GM21390 (cell line): ENCODE data around the gene AKAP13.
A peak's percentile ranks its signal among the peaks of the same experiment; 100 is the strongest.

ENCODE experiments used
- ATAC-seq: cut with Tn5 transposase; IDR thresholded peaks from one replicate; pipeline ENCODE4 v1.9.1; 2021; ENCODE audit not compliant: unreplicated experiment

Gene AKAP13

GRCh38 chr15:85443593-85444087 lies 63.2 kb downstream of the AKAP13 start:
- ATAC-seq = peak; percentile 76

- ATAC-seq = no peak
These were observed 63.8 kb downstream of the AKAP13 start for GRCh38 chr15:85444122-85444745.

GRCh38 chr15:85445361-85445760 lies 65.0 kb downstream of the AKAP13 start:
- ATAC-seq = no peak

- no peak for ATAC-seq
These were observed 70.8 kb downstream of the AKAP13 start for GRCh38 chr15:85451099-85451700.

GRCh38 chr15:85452436-85452835 lies 72.0 kb downstream of the AKAP13 start:
- ATAC-seq = no peak

- ATAC-seq = no peak
These were observed 72.9 kb downstream of the AKAP13 start for GRCh38 chr15:85453144-85453872.

GRCh38 chr15:85454403-85454802 lies 74.0 kb downstream of the AKAP13 start:
- ATAC-seq = no peak

- no peak for ATAC-seq
These were observed 75.5 kb downstream of the AKAP13 start for GRCh38 chr15:85455891-85456290.

GRCh38 chr15:85456798-85457197 lies 76.4 kb downstream of the AKAP13 start:
- peak; percentile 48 for ATAC-seq

GRCh38 chr15:85457392-85457968 lies 77.1 kb downstream of the AKAP13 start:
- peak; percentile 81 for ATAC-seq

- no peak for ATAC-seq
These were observed 78.4 kb downstream of the AKAP13 start for GRCh38 chr15:85458764-85459163.

GRCh38 chr15:85462029-85462428 lies 81.6 kb downstream of the AKAP13 start:
- ATAC-seq = no peak

- ATAC-seq = no peak
These were observed 83.0 kb downstream of the AKAP13 start for GRCh38 chr15:85463276-85463892.

- no peak for ATAC-seq
These were observed 83.6 kb downstream of the AKAP13 start for GRCh38 chr15:85463976-85464375.

- ATAC-seq = no peak
These were observed 84.1 kb downstream of the AKAP13 start for GRCh38 chr15:85464471-85464870.

GRCh38 chr15:85470563-85471271 lies 90.3 kb downstream of the AKAP13 start:
- no peak for ATAC-seq

- no peak for ATAC-seq
These were observed 91.9 kb downstream of the AKAP13 start for GRCh38 chr15:85472349-85472748.

GRCh38 chr15:85473455-85473854 lies 93.1 kb downstream of the AKAP13 start:
- ATAC-seq = no peak

GRCh38 chr15:85474700-85475316 lies 94.4 kb downstream of the AKAP13 start:
- peak; percentile 48 for ATAC-seq

- peak; percentile 77 for ATAC-seq
These were observed 94.9 kb downstream of the AKAP13 start for GRCh38 chr15:85475317-85475701.
